HCT116 (cell line): Measurements from ENCODE around the gene PLCD3. TPM values are rescaled to one million over a fixed set of nuclear protein-coding genes. Genes with fewer than 3 reads are reported as not detected.
A peak's percentile ranks its signal among the peaks of the same experiment; 100 is the strongest.

ENCODE experiments used
- ATAC-seq: fragments of 200-7000 bp; cut with Tn5 transposase; 2 replicates; pipeline ENCODE4 v1.9.1; 2020; ENCODE audit warnings: mild to moderate bottlenecking, moderate library complexity
- BruUV-seq: library from RNA; stranded (reverse); fragments of 400-500 nt; replicated peaks from 2 replicates; lab custom pipeline; 2021; lab: Mats Ljungman, UMichigan
- CTCF ChIA-PET: fragments of 300-600 bp; sonication (Branson Sonifier 250); formaldehyde crosslinking; loops from one replicate; lab custom pipeline; 2021; ENCODE audit warnings: antibody characterized with exemption; lab: Charles Lee
- POLR2A ChIA-PET: fragments of 300-600, 350-600 bp; sonication (Branson Sonifier 250); formaldehyde crosslinking; loops from one replicate; lab custom pipeline; 2021; ENCODE audit warnings: antibody characterized with exemption; lab: Charles Lee
- RAD21 ChIA-PET, 2 experiments: fragments of 300-600 bp; sonication (Branson Sonifier 250); formaldehyde crosslinking; loops; one replicate each; lab custom pipeline; 2023; ENCODE audit warnings: low total read pairs in 2 of 2; ENCODE audit not compliant: uncharacterized antibody in 2 of 2, unreplicated experiment in 2 of 2, low non-redundant PET in 1 of 2; lab: Charles Lee
- DNase-seq: peaks from one replicate; pipeline ENCODE4 v3.0.0-alpha.2; 2010; ENCODE audit warnings: low read depth, low spot score
- H2AFZ ChIP-seq: fragments of 200-600 bp; shearing (Covaris generic), sonication (generic); 2 replicates; pipeline ENCODE4 v1.6.1; 2017; ENCODE audit warnings: low read depth, mixed run types, mixed read lengths, antibody characterized with exemption, low read length; ENCODE audit not compliant: poor library complexity, severe bottlenecking
- H3K27ac ChIP-seq: 2 replicates; pipeline ENCODE4 v1.5.1; 2012; ENCODE audit warnings: low read depth, low read length
- H3K27me3 ChIP-seq: fragments of 200-600 bp; sonication (generic); 2 replicates; pipeline ENCODE4 v1.6.1; 2016; ENCODE audit warnings: mixed run types, low read length, mixed read lengths; ENCODE audit not compliant: insufficient read depth
- H3K36me3 ChIP-seq, 2 experiments: fragments of 200-500 bp in 1 of 2; fragments of 200-600 bp in 1 of 2; sonication (Bioruptor generic) in 1 of 2; sonication (generic) in 1 of 2; 2 replicates each; pipeline versions ENCODE4 v1.5.1 to v1.6.1; 2014 to 2016; ENCODE audit warnings: low read length in 2 of 2, inconsistent platforms in 1 of 2, mixed read lengths in 1 of 2, mixed run types in 1 of 2; ENCODE audit not compliant: insufficient read depth in 2 of 2, control insufficient read depth in 1 of 2
- H3K4me1 ChIP-seq, 2 experiments: fragments of 200-600 bp in 1 of 2; sonication (generic) in 1 of 2; 2 replicates each; pipeline versions ENCODE4 v1.5.1 to v1.6.1; 2012 to 2017; ENCODE audit warnings: low read length in 2 of 2, inconsistent platforms in 1 of 2, mild to moderate bottlenecking in 1 of 2, mixed read lengths in 1 of 2, mixed run types in 1 of 2, moderate library complexity in 1 of 2; ENCODE audit not compliant: insufficient read depth in 2 of 2, control insufficient read depth in 1 of 2
- H3K4me2 ChIP-seq: fragments of 200-600 bp; sonication (generic); 2 replicates; pipeline ENCODE4 v1.6.1; 2017; ENCODE audit warnings: mixed run types, low read length, mixed read lengths
- H3K4me3 ChIP-seq, 2 experiments: fragments of 200-600 bp in 1 of 2; sonication (generic) in 1 of 2; replicated peaks in 1 of 2; 2 replicates each; pipeline ENCODE4 v1.5.1; 2011 to 2016; ENCODE audit warnings: low read length in 2 of 2, control low read depth in 1 of 2, low read depth in 1 of 2, mild to moderate bottlenecking in 1 of 2, mixed read lengths in 1 of 2, mixed run types in 1 of 2
- H3K79me2 ChIP-seq: fragments of 200-600 bp; sonication (generic); 2 replicates; pipeline ENCODE4 v1.6.1; 2017; ENCODE audit warnings: mild to moderate bottlenecking, mixed run types, low read length, moderate library complexity, mixed read lengths; ENCODE audit not compliant: insufficient read depth
- H3K9ac ChIP-seq: fragments of 200-600 bp; sonication (generic); 2 replicates; pipeline ENCODE4 v1.6.1; 2016; ENCODE audit warnings: low read length, mixed read lengths
- H3K9me2 ChIP-seq: fragments of 200-600 bp; sonication (generic), shearing (Covaris generic); 2 replicates; pipeline ENCODE4 v1.6.1; 2017; ENCODE audit warnings: mixed run types, mild to moderate bottlenecking, moderate library complexity; ENCODE audit not compliant: insufficient read depth
- H3K9me3 ChIP-seq, 2 experiments: fragments of 200-500 bp in 1 of 2; fragments of 200-600 bp in 1 of 2; sonication (Bioruptor generic) in 1 of 2; sonication (generic) in 1 of 2; 2 replicates each; pipeline ENCODE4 v1.6.1; 2014 to 2017; ENCODE audit warnings: low read length in 2 of 2, mixed read lengths in 2 of 2, inconsistent platforms in 1 of 2, low read depth in 1 of 2, mild to moderate bottlenecking in 1 of 2, mixed run types in 1 of 2, moderate library complexity in 1 of 2; ENCODE audit not compliant: control insufficient read depth in 1 of 2, insufficient read depth in 1 of 2
- H4K20me1 ChIP-seq: fragments of 200-600 bp; sonication (generic), shearing (Covaris generic); 2 replicates; pipeline ENCODE4 v1.6.1; 2017; ENCODE audit warnings: mixed run types, mild to moderate bottlenecking, moderate library complexity; ENCODE audit not compliant: insufficient read depth
- ATF3 ChIP-seq: IDR thresholded peaks from 2 replicates; pipeline ENCODE4 v1.6.1; 2012
- CBX3 ChIP-seq: IDR thresholded peaks from 2 replicates; pipeline ENCODE4 v1.6.1; 2012; ENCODE audit warnings: low read depth
- CEBPB ChIP-seq: IDR thresholded peaks from 2 replicates; pipeline ENCODE4 v1.6.1; 2012; ENCODE audit warnings: low read depth
- CTCF ChIP-seq, 3 experiments: fragments of 200-600 bp in 1 of 3; sonication (generic) in 1 of 3; IDR thresholded peaks in 2 of 3; conservative IDR thresholded peaks in 1 of 3; 2 replicates each; pipeline ENCODE4 v1.5.1; 2012 to 2017; ENCODE audit warnings: low read depth in 2 of 3, low read length in 2 of 3, antibody characterized with exemption in 1 of 3, borderline replicate concordance in 1 of 3, control low read depth in 1 of 3, mild to moderate bottlenecking in 1 of 3, mixed read lengths in 1 of 3, mixed run types in 1 of 3, moderate library complexity in 1 of 3; ENCODE audit not compliant: insufficient read depth in 1 of 3
- EGR1 ChIP-seq: IDR thresholded peaks from 2 replicates; pipeline ENCODE4 v1.6.1; 2012; ENCODE audit warnings: low read depth
- EZH2 ChIP-seq: fragments of 200-600 bp; sonication (generic); IDR thresholded peaks from 2 replicates; pipeline ENCODE4 v1.6.1; 2017; ENCODE audit warnings: antibody characterized with exemption, mixed run types
- FOSL1 ChIP-seq: IDR thresholded peaks from 2 replicates; pipeline ENCODE4 v1.6.1; 2012; ENCODE audit warnings: low read depth
- JUND ChIP-seq: IDR thresholded peaks from 2 replicates; pipeline ENCODE4 v1.6.1; 2012
- MAX ChIP-seq: IDR thresholded peaks from 2 replicates; pipeline ENCODE4 v1.6.1; 2012
- POLR2A ChIP-seq: IDR thresholded peaks from 2 replicates; pipeline ENCODE4 v1.7.0; 2011; ENCODE audit warnings: borderline replicate concordance; ENCODE audit not compliant: insufficient read depth, insufficient read length; ENCODE audit errors: extremely low read depth
- POLR2AphosphoS5 ChIP-seq: IDR thresholded peaks from 2 replicates; pipeline ENCODE4 v1.6.1; 2011; ENCODE audit warnings: mild to moderate bottlenecking, low read depth, low read length, moderate library complexity
- SIN3A ChIP-seq: IDR thresholded peaks from 2 replicates; pipeline ENCODE4 v1.6.1; 2012; ENCODE audit warnings: low read depth
- SP1 ChIP-seq: IDR thresholded peaks from 2 replicates; pipeline ENCODE4 v1.6.1; 2012; ENCODE audit warnings: low read depth
- SRF ChIP-seq: IDR thresholded peaks from 2 replicates; pipeline ENCODE4 v1.6.1; 2012; ENCODE audit warnings: low read depth
- YY1 ChIP-seq: IDR thresholded peaks from 2 replicates; pipeline ENCODE4 v1.6.1; 2011; ENCODE audit warnings: low read length, low read depth, moderate library complexity, mild to moderate bottlenecking; ENCODE audit not compliant: insufficient replicate concordance; ENCODE audit errors: extremely low read depth
- ZBTB33 ChIP-seq: IDR thresholded peaks from 2 replicates; pipeline ENCODE4 v1.6.1; 2011; ENCODE audit warnings: mild to moderate bottlenecking, low read length, moderate library complexity; ENCODE audit not compliant: insufficient replicate concordance; ENCODE audit errors: extremely low read depth
- ZFX ChIP-seq: fragments of 450-650 bp; IDR thresholded peaks from 2 replicates; pipeline ENCODE4 v1.6.1; 2017
- ZNF274 ChIP-seq: fragments of 200-500 bp; sonication (Bioruptor generic); IDR thresholded peaks from 2 replicates; pipeline ENCODE4 v1.6.1; 2014; ENCODE audit warnings: mild to moderate bottlenecking, low read depth, low read length, inconsistent platforms
- intact Hi-C: fragments of 100-400 bp; cut with micrococcal nuclease; formaldehyde crosslinking; loops from 2 replicates; pipeline ENCODE4 v1.10.0; 2022
- total RNA-seq: library from RNA; stranded (reverse); gene quantifications from one replicate; pipeline ENCODE4 v1.2.1, GENCODE V29; 2021; ENCODE audit not compliant: unreplicated experiment

PLCD3 gene
- total RNA-seq, 1 experiment from 2014 or later, result 197 TPM

- peak; percentile 70 for TF ChIP-seq ZBTB33
- TF ChIP-seq EZH2, result no peak
- TF ChIP-seq CEBPB, result no peak
- no peak for TF ChIP-seq ZFX
- peak; percentile 83; the same call in 1 of the 2 replicates for TF ChIP-seq CBX3
- TF ChIP-seq, all 23 proteins: peak for 13
Observed at GRCh38 chr17:45148183-45149036, 16.1 kb upstream of the PLCD3 start, which contains the start of gene HEXIM1 (continued).

- Histone ChIP-seq H3K79me2 (peaks cover 34% of the 10 kb centered on the region), H2AFZ (peak overlapping the region; percentile 11), H3K27me3 (no peaks in the 10 kb centered on the region), H4K20me1 (peaks cover 14% of the 10 kb centered on the region; the same call in 1 of the 2 replicates), H3K9ac (peak overlapping the region; percentile 98), H3K4me1 (peaks cover 21 to 37% of the 10 kb centered on the region in 2 experiments), H3K36me3 (peaks cover 0 to 3% of the 10 kb centered on the region in 2 experiments; a peak in 1 of 4 replicates), H3K4me3 (peak overlapping the region; percentile 68 to 95), H3K9me3 (no peaks in the 10 kb centered on the region), H3K4me2 (peak overlapping the region; percentile 87), H3K27ac (peak overlapping the region; percentile 87), H3K9me2 (no peaks in the 10 kb centered on the region)
- ChIA-PET RAD21 (interaction anchor here in 1 of 2 experiments (0.7 kb wide), 1 partner anchor 25 kb away, joined by 3 read pairs; no protein-coding TSS in a partner anchor), POLR2A (interaction anchor here (0.6 to 7.3 kb wide), 33 partner anchors 8 to 634 kb away, joined by 3 to 258 read pairs (median 4); partner anchors contain the start of genes ACBD4, HEXIM2, NMT1 and PLCD3), CTCF (interaction anchor here (2.9 to 10.2 kb wide), 3 partner anchors 11 to 48 kb away, joined by 25 to 131 read pairs (median 129); partner anchors contain the start of genes ACBD4 and HEXIM2)
- intact Hi-C loops, result loop anchor here (1.0 to 5.0 kb wide), 3 partner anchors 25 to 280 kb away; no protein-coding TSS in a partner anchor
- ATAC-seq (peak; percentile 53), DNase-seq (peak; percentile 95)
- BruUV-seq, result no TSS peak
- TF ChIP-seq CBX3 (peak; percentile 87), YY1 (peak; percentile 73), EGR1 (no peak; the same call in 1 of the 2 replicates), ZNF274 (no peak), SRF (0 out of 2 replicates have a peak, but pooled peaks have one; percentile 33), ATF3 (no peak), ZFX (peak; percentile 63), SIN3A (0 out of 2 replicates have a peak, but pooled peaks have one; percentile 12), POLR2A (peak; percentile 32), SP1 (peak; percentile 90), MAX (peak; percentile 96), FOSL1 (peak; percentile 25; the same call in 1 of the 2 replicates), CTCF (IDR thresholded peaks at IDR 0.05 in 2 of 3, conservative IDR thresholded peaks at IDR 0.05 in 1 of 3; ENCODE audit: borderline replicate concordance in 1 of 3, insufficient read depth in 1 of 3, low read depth in 2 of 3, low read length in 2 of 3) (no peak), JUND (peak; percentile 92), POLR2AphosphoS5 (peak; percentile 47; the same call in 1 of the 2 replicates)
Observed at GRCh38 chr17:45147581-45148182, 15.4 kb upstream of the PLCD3 start.
